Nephron (organoid): ENCODE results near the gene RALB.
A peak's percentile ranks its signal among the peaks of the same experiment; 100 is the strongest.

Source experiments
- H3K27ac Mint-ChIP-seq, 3 experiments: 2 replicates each; pipeline ENCODE4 v1.8.0; 2020; ENCODE audit warnings: mixed read lengths in 3 of 3, mild to moderate bottlenecking in 2 of 3, moderate library complexity in 1 of 3
- H3K27me3 Mint-ChIP-seq: 2 replicates; pipeline ENCODE4 v1.8.0; 2021; ENCODE audit warnings: low read depth, mild to moderate bottlenecking, moderate library complexity, mixed read lengths
- H3K36me3 Mint-ChIP-seq: 2 replicates; pipeline ENCODE4 v1.8.0; 2020; ENCODE audit warnings: low read depth, mixed read lengths
- H3K4me1 Mint-ChIP-seq: 2 replicates; pipeline ENCODE4 v1.8.0; 2020; ENCODE audit warnings: mixed read lengths
- H3K4me3 Mint-ChIP-seq, 3 experiments: 2 replicates each; pipeline ENCODE4 v1.8.0; 2020; ENCODE audit warnings: mild to moderate bottlenecking in 3 of 3, mixed read lengths in 3 of 3, moderate library complexity in 2 of 3
- H3K9me3 Mint-ChIP-seq: 2 replicates; pipeline ENCODE4 v1.8.0; 2020; ENCODE audit warnings: mixed read lengths
- TF ChIP-seq, protein P1 (sequence below), 3 experiments: fragments of 200-600 bp; sonication (generic); IDR thresholded peaks; one replicate each; pipeline ENCODE4 v1.5.0; 2021; ENCODE audit warnings: antibody characterized with exemption in 3 of 3; ENCODE audit not compliant: unreplicated experiment in 3 of 3

The RALB gene

DNA sequence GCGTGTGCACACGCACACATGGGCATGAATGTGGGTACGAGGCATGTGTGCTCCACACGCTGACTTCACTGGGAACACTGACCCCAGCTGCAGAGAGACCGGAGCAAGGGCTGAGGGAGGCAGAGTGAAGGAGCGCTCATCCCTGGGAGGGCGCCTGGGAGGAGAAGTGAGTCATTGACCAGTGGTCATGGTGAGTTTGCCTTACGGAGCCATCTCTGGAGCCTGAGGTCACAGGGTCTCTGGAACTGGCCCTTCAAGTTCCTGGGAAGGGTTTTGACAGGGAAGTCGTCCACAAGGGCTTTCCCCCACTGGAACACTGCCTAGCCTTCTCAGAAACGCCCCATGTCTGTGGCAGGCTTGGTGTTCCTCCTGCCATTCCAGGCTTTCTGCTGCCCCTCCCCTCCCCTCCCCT, 15.2 kb upstream of the RALB start:
- TF ChIP-seq, protein P1, sequence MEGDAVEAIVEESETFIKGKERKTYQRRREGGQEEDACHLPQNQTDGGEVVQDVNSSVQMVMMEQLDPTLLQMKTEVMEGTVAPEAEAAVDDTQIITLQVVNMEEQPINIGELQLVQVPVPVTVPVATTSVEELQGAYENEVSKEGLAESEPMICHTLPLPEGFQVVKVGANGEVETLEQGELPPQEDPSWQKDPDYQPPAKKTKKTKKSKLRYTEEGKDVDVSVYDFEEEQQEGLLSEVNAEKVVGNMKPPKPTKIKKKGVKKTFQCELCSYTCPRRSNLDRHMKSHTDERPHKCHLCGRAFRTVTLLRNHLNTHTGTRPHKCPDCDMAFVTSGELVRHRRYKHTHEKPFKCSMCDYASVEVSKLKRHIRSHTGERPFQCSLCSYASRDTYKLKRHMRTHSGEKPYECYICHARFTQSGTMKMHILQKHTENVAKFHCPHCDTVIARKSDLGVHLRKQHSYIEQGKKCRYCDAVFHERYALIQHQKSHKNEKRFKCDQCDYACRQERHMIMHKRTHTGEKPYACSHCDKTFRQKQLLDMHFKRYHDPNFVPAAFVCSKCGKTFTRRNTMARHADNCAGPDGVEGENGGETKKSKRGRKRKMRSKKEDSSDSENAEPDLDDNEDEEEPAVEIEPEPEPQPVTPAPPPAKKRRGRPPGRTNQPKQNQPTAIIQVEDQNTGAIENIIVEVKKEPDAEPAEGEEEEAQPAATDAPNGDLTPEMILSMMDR (IDR thresholded peaks at IDR 0.05; ENCODE audit: unreplicated experiment in 3 of 3) = no peak
- H3K9me3 Mint-ChIP-seq = no peaks in the 10 kb centered on the region
- H3K4me3 Mint-ChIP-seq = no peak overlapping the region
- no peaks in the 10 kb centered on the region for H3K36me3 Mint-ChIP-seq
- H3K27ac Mint-ChIP-seq = no peak overlapping the region
- H3K4me1 Mint-ChIP-seq = peaks cover 7% of the 10 kb centered on the region
- H3K27me3 Mint-ChIP-seq = peaks cover 28% of the 10 kb centered on the region

DNA sequence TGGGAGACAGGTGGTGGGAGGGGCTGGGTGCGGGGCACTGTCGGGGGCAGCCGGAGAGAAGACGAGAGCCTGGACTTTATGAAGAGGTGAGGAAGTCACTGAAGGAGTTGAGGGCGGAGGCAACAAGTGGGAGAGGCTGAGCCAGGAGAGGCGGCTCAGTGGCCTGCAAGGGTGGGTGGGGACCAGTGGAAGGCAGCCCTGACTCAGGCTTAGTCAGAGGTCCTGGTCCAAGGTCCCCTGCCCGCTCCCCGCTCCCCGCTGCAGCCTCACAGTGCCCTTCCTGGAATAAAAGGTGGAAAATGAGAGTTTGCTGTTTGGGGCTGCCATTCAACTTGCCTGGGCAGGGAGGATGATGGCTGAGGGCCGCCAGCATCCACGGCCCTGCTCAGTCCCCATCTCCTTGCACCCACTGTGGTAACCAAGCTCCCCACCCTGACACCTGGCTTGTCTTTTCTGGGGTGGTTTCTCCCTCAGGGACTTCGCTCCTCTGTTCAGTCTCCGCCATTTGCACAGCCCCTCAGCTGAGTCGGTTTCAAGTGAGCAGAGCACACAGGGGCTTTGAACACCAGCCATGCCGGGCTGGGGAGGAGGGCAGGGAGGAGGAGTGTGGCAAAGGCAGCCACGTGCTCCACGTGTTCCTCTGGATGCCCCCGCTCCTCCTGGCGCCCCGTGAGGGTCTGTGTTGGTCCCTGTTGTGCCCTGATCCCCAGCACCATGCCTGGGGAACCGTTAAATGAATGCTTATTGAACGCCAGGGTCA, 13.7 kb upstream of the RALB start:
- Mint-ChIP-seq H3K36me3 (no peaks in the 10 kb centered on the region), H3K4me1 (peaks cover 10% of the 10 kb centered on the region), H3K27ac (peak overlapping the region in 1 of 3 experiments; percentile 45), H3K4me3 (no peak overlapping the region), H3K9me3 (no peaks in the 10 kb centered on the region), H3K27me3 (peaks cover 28% of the 10 kb centered on the region)
- TF ChIP-seq, protein P1 (IDR thresholded peaks at IDR 0.05; ENCODE audit: unreplicated experiment in 3 of 3) = no peak

DNA sequence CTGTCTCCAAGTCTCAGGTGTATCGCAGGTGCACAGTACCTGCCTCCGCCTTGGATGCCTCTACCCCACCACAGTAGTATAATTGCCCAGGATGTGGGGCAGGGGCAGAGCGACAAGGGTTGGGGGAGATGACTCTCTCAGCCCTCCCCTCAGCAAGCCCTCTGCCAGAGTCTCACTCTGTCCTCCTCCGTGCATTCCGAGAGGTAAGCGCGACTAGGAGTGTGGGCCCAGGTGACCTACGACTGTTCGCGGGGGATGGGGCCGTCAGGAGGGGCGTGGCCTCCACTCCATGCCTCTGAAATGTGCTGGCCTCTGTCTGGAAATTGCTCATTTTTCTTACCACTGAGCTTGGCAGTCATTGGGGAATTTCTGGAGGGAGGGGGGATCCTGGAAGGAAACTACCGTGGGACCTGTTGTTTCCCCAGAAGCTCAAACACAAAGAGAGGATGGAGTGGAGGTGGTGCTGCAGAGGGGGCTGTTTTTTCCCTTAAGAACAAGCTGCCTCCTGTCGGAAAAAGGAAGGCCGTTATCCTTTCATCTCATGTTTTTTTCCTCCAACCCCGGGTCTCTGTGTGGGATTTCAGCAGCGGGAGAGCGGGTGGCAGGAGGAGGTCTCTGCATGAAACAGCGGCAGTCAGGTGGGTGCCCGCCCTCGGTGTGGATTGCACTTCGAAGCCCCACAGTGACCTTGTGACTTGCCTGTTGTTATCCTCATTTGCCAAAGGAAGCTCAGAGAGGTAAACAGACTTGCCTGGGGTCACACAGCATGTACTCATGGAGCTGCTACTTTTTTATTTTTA, 13.0 kb upstream of the RALB start:
- Mint-ChIP-seq H3K27ac (peak overlapping the region in 1 of 3 experiments; percentile 28), H3K9me3 (no peaks in the 10 kb centered on the region), H3K4me3 (no peak overlapping the region), H3K4me1 (peaks cover 14% of the 10 kb centered on the region), H3K27me3 (peaks cover 31% of the 10 kb centered on the region), H3K36me3 (no peaks in the 10 kb centered on the region)
- TF ChIP-seq, protein P1 (IDR thresholded peaks at IDR 0.05; ENCODE audit: unreplicated experiment in 3 of 3) = no peak

DNA sequence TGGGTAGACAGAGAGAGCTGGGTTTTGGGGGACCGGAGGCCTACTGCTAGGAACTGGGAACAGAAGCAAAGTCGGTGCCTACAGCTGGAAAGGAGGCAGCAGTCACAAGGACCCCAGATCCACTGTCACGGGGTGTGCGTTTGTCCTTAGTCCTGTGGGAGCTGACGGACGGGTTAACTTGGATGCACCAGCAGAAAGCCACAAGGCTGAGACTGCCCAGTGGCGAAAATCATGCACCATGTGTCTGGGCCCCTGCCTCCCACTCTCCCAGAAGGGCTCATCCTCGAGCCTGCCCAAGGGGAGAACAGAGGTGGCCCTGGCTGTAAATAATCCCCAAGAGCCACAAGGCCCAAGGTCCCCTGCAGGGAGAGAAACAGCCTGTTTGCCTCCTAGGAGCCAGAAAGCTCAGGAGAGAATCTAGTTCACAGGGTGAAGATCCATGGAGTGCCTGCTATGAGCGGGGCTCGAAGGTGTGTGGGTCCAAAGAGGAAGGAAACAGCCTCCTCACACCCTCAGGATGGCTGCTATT, 11.7 kb upstream of the RALB start:
- no peaks in the 10 kb centered on the region for H3K9me3 Mint-ChIP-seq
- no peak overlapping the region for H3K27ac Mint-ChIP-seq
- H3K27me3 Mint-ChIP-seq = peaks cover 37% of the 10 kb centered on the region
- TF ChIP-seq, protein P1 (IDR thresholded peaks at IDR 0.05; ENCODE audit: unreplicated experiment in 3 of 3) = no peak
- H3K4me3 Mint-ChIP-seq = no peak overlapping the region
- no peaks in the 10 kb centered on the region for H3K36me3 Mint-ChIP-seq
- H3K4me1 Mint-ChIP-seq = peaks cover 26% of the 10 kb centered on the region

DNA sequence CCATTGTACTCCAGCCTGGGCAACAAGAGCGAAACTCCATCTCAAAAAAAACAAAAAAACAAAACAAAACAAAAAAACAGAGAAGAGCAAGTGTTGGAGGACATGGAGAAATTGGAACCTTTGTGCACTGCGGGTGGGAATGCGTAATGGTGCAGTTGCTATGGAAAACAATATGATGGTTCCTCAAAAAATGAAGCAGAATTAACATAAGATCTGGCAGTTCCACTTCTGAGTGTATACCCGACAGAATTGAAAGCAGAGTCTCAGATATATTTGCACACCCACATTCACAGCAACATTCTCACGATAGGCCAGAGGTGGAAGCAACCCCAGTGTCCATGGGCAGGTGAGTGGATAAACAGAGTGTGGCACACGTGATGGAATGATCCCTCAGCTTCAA, 11.0 kb upstream of the RALB start:
- Mint-ChIP-seq H3K4me1 (peaks cover 31% of the 10 kb centered on the region), H3K9me3 (no peaks in the 10 kb centered on the region), H3K4me3 (no peak overlapping the region), H3K27ac (no peak overlapping the region), H3K36me3 (no peaks in the 10 kb centered on the region), H3K27me3 (peaks cover 39% of the 10 kb centered on the region)
- TF ChIP-seq, protein P1 (IDR thresholded peaks at IDR 0.05; ENCODE audit: unreplicated experiment in 3 of 3) = no peak
